ENCODE measurements around the gene B4GALNT4.
"Not testable (repeated sequence)": the region's sequence is repeated elsewhere in the genome, so short reads cannot be mapped to it uniquely, and the experiment has no call there.

Gene B4GALNT4

DNA sequence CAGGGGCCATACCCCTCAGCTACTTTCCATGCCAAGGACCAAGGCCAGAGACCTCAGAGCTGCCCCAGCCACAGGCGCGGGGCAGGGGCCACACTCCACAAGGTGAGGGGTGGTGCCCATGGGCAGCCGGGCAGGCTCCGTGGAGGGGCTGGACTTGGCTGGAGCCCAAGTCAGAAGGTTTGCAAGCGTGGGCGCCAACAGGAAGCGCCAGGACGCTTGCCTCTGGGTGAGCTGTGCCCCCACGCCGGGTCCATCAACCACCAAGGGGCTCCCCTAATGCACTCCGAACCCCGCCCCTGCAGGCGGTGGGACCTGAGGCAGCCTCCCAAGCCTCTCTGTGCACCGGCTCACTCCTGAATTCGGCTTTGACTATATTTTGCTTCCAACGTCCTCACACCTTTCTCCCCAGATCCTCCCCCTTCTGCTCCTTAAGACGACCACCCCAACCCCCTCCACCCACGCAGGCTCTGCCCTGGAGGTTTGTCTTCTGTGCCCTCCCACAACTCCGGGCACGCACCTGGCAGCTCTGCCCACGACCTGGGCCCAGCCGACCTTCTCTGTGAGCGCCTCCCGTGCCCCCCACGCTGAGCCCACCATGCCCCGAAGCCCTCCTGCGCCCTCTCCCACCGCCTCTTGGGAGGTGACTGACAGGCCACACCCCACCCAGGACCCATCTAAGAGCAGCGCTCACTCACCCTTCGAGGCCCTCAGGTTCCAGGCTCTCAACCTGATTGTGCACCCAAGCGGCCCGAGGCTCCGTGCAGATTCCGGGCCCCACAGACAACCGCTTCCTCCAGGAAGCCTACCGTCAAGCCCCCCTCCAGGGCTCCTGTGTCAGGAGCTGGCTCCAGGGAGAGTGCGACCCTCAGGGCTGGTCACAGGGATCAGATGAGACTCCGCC is 22.1 kb downstream of the B4GALNT4 start:
- no peak for DNase-seq (ENCODE audit: low read depth in 1 of 2, low spot score in 1 of 2)

DNA sequence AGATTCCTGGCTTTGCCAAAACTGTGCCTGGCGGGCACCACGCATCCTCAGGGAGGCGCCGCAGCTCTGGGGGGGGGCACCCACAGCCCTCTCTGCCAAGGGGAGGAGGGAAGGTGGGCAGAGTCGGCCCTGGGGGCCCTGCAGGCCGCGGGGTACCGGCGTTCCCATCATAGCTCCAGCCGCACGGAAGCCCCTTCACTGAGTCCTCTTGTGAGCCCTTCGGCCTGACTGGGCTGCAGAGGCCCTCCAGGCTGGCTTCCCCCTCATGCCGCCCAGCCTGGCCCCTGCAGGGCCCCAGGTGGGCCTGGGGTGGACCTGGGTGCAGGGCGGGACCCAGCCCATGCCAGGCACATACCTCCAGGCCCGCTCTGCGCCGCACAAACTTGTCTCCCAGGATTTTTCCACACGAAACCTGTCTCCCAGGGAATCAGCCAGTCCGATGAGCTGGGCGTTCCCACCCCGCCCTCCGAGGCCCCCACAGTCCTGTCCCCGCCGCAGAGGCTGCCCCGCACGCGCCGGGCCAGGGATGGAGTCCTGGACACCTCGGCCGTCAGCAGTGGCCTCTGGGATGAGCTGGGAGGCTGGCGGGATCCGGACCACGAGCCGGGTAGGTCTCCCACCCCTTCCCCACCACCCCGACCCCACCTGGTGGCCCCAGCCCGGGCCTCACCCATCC is 22.9 kb downstream of the B4GALNT4 start:
- DNase-seq (ENCODE audit: low read depth in 1 of 2, low spot score in 1 of 2), result no peak

DNA sequence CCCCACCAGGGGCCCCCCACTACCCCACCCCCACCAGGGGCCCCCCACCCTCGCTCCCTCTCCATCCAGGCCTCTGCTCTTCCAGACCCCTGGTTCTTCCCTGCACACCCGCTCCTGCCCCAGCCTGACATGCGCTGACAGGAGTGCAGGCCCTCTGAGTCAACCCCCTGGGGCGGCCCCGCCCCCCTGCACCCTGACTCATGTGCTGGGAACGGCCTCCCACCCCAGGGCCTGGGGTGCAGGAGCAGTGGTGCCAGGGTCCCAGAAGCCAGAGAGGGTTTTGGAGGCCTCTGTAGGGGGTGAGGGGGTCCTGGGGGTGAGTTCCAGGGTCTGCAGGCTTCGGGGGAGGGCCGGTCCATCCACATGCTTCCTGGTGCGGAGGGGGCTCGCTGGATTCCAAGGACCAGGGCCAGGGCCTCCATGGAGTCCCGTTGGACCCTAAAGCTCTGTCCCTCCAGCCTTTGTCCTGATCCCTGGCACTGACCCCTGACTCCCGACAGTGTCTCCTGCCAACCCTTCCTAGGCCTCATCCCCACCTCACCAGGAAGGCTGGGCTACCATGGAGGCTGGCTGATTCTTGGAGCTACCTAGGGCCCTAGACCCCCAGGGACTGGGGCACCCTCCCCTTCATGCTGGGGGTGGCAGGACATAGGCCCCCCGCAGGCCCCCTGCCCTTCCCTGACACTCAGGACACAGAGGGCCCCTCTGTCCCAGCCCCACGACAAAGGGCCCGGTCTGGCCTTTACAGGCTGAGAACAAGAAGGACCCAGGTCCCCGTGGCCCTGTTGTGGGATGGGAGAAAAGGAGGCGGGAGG is 24.1 kb downstream of the B4GALNT4 start:
- DNase-seq (ENCODE audit: low read depth in 1 of 2, low spot score in 1 of 2), result no peak

DNA sequence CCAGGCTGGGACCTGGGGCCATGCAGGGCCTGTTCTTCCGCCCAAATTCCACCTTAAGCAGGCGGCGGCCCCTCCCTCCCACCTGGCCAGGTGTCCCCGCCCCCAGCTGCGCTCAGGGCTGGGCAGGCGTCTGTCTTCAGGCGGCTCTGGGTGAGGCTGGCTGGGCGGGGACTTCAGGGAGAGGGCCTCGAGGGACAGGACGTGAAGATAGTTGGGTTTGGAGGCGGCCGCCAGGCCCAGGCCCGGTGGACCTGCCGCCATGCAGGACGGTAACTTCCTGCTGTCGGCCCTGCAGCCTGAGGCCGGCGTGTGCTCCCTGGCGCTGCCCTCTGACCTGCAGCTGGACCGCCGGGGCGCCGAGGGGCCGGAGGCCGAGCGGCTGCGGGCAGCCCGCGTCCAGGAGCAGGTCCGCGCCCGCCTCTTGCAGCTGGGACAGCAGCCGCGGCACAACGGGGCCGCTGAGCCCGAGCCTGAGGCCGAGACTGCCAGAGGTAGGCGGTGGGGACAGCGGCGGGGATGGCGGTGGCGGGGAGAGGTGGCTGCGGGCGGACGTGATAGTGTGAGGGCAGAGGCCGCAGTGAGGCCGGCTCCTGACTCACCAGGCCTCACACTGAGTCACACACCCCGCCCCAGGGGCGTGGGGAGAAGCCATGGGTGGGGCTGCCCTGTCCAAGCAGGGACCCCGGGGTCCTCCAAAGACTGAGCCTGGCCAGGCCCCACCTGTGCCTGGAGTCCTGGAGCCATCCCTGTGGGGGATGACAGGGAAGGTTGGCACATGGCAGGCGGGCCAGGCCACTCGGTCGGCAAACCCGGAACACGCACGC is 24.9 kb downstream of the B4GALNT4 start, which contains the start of gene PKP3:
TSS of gene PKP3 (plus strand) at position 176 of the 824 bp plus-strand sequence. CDS start at position 260, 84 bp downstream.
- no peak for DNase-seq (ENCODE audit: low read depth in 1 of 2, low spot score in 1 of 2)

DNA sequence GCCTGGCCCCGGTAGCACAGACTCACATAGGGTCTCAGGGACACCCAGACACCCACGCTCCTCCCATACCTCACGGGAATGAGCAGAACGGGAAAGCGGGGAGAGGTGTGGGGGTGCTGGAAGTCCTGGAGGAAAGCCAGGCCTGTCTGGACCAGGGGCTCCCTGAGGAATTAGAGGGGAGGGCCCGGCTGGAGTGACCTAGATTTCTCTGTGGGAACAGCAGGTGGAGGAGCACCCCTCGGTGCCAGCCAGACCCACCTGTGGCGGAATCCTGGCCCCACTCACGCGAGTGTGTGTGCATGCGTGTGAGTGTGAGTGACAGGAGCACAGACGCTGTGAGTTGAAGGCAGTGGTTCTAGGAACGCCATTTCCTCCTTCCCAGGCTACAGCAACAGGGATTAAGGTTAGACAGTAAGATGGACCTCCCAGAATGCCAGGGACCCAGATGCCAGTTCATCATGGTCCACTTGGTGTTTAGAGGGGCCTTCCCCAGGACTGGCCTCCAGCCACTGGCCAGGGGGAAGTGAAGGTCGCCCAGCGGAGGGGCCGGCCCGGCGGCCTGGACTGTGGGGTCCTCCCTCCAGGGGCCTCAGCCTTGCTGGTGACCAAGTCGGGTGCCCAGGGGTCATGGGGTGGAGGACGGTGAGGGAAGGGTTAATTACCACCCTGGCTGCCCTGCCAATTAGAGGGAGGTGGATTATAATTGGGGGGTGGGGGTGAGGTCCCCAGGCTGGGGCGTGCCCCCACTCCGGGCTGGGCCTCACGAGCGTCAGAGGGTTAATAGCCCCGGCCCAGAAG is 25.8 kb downstream of the B4GALNT4 start:
- no peak for DNase-seq (ENCODE audit: low read depth in 1 of 2, low spot score in 1 of 2)

DNA sequence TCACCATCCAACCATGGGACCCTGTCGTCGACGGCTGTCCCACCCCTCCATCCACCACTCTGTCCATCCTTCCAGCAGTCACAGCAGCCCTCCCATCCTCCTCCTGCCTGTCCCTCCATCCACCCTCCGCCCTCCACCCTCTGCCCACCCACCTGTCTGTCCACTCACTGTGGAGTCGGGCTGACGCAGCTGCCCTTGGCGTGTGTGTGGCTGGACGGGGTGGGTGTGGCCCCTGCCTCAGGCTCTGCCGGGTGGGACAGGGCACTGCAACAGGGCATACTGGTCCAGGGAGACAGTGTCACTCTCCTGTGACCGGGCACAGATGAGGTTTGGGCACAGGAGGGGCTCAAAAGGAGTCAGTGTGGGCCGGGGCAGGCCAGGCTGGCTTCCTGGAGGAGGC is 26.6 kb downstream of the B4GALNT4 start:
- no peak for DNase-seq (ENCODE audit: low read depth in 1 of 2, low spot score in 1 of 2)

DNA sequence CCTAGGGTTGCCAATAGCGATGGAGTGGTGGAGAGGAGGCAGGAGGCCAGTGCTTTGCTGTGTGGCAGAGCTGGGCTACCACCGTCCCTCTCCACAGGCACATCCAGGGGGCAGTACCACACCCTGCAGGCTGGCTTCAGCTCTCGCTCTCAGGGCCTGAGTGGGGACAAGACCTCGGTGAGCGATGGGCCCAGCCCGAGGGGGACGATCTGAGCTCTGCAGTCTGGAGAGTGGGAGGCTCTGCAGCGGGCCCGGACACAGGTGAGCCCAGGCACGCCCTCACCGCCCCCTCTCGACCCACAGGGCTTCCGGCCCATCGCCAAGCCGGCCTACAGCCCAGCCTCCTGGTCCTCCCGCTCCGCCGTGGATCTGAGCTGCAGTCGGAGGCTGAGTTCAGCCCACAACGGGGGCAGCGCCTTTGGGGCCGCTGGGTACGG is 27.2 kb downstream of the B4GALNT4 start:
- no peak for DNase-seq (ENCODE audit: low read depth in 1 of 2, low spot score in 1 of 2)

DNA sequence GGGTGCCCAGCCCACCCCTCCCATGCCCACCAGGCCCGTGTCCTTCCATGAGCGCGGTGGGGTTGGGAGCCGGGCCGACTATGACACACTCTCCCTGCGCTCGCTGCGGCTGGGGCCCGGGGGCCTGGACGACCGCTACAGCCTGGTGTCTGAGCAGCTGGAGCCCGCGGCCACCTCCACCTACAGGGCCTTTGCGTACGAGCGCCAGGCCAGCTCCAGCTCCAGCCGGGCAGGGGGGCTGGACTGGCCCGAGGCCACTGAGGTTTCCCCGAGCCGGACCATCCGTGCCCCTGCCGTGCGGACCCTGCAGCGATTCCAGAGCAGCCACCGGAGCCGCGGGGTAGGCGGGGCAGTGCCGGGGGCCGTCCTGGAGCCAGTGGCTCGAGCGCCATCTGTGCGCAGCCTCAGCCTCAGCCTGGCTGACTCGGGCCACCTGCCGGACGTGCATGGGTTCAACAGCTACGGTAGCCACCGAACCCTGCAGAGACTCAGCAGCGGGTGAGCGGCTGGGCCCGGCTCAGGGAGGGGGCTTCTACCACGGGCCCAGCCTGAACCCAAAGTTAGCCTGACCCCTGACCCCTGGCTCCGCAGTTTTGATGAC is 27.7 kb downstream of the B4GALNT4 start:
- DNase-seq (ENCODE audit: low read depth in 1 of 2, low spot score in 1 of 2), result no peak

DNA sequence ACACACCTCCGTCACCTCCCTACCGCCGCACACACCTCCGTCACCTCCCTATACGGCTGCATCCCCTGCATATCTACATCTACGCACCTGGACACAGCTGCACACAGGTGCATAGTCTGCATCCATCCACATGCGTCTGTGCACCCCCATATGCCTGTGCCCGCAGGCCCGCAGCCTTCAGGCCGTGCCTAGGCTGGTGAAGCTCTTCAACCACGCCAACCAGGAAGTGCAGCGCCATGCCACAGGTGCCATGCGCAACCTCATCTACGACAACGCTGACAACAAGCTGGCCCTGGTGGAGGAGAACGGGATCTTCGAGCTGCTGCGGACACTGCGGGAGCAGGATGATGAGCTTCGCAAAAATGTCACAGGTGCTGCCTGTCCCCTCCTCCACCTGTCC is 29.5 kb downstream of the B4GALNT4 start:
- DNase-seq (ENCODE audit: low read depth in 1 of 2, low spot score in 1 of 2), result no peak

DNA sequence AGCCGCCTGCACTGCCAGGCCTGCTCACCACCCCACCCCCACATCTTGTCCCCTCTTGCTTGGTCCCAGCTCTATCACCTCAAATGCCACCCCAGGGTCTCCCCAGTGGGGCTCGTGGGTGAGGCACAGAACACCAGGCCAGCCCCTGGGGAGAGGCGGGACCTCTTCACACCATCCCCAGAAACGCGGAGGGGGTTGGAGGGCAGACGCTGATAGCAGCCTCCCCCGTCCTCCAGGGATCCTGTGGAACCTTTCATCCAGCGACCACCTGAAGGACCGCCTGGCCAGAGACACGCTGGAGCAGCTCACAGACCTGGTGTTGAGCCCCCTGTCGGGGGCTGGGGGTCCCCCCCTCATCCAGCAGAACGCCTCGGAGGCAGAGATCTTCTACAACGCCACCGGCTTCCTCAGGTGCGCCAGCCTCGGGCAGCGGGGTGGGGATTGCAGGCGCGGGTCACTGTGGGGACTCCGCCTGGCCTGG is 30.5 kb downstream of the B4GALNT4 start:
- DNase-seq (ENCODE audit: low read depth in 1 of 2, low spot score in 1 of 2), result no peak

DNA sequence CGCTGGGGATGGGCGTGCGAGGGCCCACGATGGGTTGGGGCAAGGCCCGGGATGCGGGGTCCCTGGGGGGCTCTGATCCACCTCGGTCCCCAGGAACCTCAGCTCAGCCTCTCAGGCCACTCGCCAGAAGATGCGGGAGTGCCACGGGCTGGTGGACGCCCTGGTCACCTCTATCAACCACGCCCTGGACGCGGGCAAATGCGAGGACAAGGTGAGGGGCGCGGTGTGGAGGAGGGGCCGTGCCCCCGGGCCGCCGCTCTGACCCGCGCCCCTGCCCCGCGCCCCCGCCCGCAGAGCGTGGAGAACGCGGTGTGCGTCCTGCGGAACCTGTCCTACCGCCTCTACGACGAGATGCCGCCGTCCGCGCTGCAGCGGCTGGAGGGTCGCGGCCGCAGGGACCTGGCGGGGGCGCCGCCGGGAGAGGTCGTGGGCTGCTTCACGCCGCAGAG is 31.0 kb downstream of the B4GALNT4 start:
- no peak for DNase-seq (ENCODE audit: low read depth in 1 of 2, low spot score in 1 of 2)

DNA sequence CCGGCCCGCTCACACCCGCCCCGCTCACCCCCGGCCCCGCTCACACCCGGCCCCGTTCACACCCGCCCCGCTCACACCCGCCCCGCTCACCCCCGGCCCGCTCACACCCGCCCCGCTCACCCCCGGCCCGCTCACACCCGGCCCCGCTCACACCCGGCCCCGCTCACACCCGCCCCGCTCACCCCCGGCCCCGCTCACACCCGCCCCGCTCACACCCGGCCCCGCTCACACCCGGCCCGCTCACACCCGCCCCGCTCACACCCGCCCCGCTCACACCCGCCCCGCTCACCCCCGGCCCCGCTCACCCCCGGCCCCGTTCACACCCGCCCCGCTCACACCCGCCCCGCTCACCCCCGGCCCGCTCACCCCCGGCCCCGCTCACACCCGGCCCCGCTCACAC is 31.9 kb downstream of the B4GALNT4 start:
- not testable (repeated sequence) for DNase-seq (ENCODE audit: low read depth in 1 of 2, low spot score in 1 of 2)

DNA sequence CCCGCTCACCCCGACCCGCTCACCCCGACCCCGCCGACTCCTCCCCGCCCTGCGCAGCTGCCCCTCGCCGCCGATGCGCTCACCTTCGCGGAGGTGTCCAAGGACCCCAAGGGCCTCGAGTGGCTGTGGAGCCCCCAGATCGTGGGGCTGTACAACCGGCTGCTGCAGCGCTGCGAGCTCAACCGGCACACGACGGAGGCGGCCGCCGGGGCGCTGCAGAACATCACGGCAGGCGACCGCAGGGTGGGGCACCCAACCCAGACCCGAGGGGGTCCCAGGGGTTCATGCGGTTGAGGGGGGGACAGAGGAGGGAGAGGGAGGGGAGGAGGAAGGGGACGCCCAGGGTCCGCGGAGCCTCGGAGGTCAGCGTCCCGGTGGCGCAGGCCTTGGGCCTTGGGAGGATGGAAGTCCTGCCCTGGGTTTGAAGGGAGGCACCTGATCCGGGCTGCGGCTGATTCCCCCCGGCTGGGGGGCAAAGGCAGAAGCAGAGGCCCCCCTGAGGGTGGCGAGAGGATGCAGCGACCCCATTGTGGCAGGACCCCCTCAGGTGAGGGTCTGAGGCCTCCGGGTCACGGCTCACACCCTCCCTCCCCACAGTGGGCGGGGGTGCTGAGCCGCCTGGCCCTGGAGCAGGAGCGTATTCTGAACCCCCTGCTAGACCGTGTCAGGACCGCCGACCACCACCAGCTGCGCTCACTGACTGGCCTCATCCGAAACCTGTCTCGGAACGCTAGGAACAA is 33.9 kb downstream of the B4GALNT4 start:
- no peak for DNase-seq (ENCODE audit: low read depth in 1 of 2, low spot score in 1 of 2)

DNA sequence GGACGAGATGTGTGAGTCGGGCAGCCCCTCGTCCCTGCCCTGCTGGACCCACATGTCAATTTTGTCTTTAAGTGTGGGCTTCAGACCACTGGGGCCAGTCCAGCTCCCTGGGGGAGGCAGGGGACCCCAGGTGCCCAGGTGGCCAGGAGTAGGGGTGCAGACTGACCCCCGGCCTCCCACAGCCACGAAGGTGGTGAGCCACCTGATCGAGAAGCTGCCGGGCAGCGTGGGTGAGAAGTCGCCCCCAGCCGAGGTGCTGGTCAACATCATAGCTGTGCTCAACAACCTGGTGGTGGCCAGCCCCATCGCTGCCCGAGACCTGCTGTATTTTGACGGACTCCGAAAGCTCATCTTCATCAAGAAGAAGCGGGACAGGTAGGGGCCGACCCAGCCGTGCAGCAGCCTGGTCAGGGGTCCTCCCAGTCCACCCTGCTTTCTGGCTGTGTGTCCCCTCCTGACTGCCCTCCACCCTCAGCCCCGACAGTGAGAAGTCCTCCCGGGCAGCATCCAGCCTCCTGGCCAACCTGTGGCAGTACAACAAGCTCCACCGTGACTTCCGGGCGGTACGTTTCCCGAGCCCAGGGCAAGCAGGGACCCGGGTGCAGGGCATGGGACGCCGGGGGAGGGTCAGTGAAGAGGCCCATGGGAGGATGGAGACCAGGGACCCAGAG is 34.6 kb downstream of the B4GALNT4 start:
- DNase-seq (ENCODE audit: low read depth in 1 of 2, low spot score in 1 of 2), result no peak

DNA sequence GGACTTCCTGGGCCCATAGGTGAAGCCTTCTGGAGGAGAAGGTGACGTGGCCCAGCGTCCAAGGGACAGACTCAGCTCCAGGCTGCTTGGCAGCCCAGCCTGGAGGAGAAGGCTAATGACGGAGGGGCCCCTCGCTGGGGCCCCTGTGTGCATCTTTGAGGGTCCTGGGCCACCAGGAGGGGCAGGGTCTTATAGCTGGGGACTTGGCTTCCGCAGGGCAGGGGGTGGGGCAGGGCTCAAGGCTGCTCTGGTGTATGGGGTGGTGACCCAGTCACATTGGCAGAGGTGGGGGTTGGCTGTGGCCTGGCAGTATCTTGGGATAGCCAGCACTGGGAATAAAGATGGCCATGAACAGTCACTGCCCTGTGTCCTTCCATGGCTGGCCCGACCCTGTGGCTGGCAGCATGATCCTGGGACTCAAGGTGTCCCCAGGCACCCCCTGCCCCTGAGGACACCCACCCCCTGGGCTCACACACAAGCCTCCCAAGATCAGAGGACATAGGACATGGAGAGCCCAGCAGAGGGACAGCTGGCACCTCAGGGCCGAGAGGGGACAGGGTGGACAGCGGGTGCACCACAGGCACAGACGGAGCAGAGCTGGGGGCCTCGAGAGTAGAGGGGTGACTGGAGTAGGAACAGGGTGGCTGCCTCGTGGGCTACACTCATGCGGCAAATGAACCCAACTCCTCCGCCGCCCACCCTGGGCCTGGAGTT is 35.4 kb downstream of the B4GALNT4 start:
- no peak for DNase-seq (ENCODE audit: low read depth in 1 of 2, low spot score in 1 of 2)

DNA sequence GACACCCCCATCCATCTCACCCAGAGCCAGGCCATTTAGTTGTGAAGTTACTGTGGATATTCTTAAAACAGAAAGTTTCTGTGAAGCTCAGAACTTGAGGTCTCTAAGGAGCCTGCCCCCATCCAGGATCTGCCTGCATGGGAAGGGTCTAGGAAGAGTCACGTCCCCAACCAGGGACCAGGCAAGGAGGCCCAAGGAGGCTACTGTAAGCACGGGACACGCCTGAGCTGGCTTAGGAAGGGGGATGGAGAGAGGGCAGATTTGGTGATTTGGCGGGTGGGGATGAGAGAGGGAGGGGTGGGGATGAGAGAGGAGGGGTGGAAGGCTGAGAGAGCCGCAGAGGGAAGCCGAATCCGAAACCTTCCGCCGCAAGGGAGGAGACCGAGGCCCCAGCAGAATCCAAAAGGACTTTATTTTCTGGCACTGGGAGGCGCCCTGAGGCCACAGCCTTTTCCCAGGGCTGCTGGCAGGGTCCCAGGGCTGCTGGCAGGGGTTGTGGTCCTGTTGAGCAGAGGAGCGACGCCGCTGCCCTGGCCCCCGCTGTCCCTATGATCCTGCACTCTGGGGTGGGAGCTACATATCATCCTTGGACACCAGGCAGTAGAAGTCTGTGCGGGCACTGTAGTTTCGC is 36.1 kb downstream of the B4GALNT4 start:
- DNase-seq (ENCODE audit: low read depth in 1 of 2, low spot score in 1 of 2), result no peak
